GM19463 (cell line): ENCODE measurements around the gene GIPC3.

Source experiments
- ATAC-seq: cut with Tn5 transposase; IDR thresholded peaks from one replicate; pipeline ENCODE4 v1.9.1; 2021; ENCODE audit warnings: mild to moderate bottlenecking, moderate library complexity; ENCODE audit not compliant: unreplicated experiment

The GIPC3 gene

GRCh38 chr19:3585301-3586126 is at the start of gene GIPC3:
Gene GIPC3 (plus strand): TSS chr19:3585478. CDS start chr19:3585598, 120 bp downstream.
- no peak for ATAC-seq

GRCh38 chr19:3535563-3535965 is 49.7 kb upstream of the GIPC3 start:
- ATAC-seq, result no peak

- no peak for ATAC-seq
Observed at GRCh38 chr19:3535981-3536380, 49.3 kb upstream of the GIPC3 start.

DNA sequence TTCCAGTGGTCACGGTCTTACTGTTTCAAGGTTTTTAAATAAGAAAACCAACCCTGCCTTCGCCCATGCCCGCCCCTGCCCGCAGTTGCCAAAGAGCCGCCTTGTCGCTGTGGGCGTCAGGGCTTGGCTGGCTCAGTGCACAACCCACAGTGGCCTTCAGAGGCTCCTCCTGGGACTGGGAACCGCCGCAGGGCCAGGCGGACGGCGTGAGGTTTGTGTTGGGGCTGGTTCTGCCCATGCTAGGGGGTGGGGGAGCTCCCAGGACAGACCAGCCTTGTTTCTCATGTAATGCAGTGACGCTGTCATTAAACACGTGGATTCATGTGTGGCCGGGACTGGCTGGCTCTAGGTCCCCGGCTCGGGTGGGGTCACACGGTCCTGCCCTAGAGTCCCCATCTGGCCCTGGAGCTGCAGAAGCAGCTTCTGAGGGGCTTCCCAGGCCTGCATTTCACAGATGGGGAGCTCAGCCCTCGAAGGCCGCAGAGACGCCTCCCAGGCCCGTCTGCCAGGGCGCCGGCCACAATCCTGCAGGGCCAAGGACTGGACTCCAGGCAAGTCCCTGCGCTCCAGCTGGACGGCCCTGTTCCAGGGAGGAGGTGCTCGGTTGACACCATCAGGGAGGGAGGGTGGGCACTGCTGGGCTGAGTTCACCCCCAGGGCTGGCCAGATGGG is 48.7 kb upstream of the GIPC3 start:
- ATAC-seq, result no peak

DNA sequence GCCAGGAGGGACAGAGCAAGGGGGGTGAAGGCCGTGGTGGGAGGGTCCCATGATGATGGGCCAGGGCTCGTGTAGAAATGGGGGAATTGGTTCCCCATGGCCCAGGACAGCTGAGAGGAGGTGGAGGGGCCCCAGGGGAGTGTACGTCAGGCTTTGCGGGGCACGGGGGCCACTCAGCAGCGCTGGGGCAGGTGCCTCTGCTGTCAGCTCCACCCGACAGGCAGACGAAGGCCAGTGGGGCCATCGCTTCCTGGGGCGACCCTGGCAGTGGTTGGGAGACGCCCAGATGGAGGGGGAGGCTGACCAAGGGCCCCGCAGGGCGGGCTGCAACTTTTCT is 48.2 kb upstream of the GIPC3 start:
- no peak for ATAC-seq

DNA sequence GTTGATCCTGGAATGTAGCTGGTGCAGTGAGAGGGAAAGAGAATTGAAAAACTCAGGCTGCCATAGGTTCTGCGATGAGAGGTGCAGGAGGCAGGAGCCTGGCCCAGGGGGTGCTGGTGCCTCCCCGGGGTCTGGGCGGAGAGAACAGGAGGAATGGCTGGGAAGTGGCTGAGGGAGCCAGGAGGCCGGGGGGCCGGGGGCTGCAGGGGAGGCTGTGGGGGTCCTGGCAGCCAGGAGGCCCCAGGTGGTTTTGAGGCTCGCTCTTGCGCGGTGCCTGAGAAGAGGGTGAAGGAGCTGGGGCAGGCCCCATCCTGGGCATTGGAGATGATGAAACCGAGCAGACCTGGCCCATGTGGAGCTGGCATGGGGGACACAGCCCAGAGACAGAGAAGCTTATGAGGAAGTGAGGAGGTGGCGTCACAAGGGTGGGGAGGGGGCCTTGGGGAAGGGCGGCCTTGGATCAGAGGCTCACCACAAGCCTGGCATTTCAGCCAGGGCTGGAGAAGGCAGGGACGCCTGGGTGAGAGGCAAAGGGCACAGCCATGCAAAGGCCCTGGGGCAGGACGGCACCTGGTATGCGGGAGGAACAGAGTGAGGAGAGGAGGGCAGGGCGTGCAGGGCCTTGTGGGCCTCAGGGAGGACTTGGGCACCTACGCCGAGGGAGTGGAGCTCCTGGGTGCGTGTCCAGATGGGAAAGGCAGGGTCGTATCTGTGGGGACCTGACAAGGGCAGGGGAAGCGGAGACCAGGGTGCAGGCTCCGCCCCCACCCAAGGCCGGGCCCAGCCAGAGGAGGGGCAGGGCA is 47.6 kb upstream of the GIPC3 start:
- no peak for ATAC-seq

GRCh38 chr19:3538258-3538929 is 46.9 kb upstream of the GIPC3 start:
- ATAC-seq, result no peak

- no peak for ATAC-seq
Observed at GRCh38 chr19:3538965-3539755, 46.1 kb upstream of the GIPC3 start, which contains the start of gene TEKTIP1. Gene TEKTIP1 (plus strand): TSS chr19:3539174. CDS start chr19:3539178, 4 bp downstream.

DNA sequence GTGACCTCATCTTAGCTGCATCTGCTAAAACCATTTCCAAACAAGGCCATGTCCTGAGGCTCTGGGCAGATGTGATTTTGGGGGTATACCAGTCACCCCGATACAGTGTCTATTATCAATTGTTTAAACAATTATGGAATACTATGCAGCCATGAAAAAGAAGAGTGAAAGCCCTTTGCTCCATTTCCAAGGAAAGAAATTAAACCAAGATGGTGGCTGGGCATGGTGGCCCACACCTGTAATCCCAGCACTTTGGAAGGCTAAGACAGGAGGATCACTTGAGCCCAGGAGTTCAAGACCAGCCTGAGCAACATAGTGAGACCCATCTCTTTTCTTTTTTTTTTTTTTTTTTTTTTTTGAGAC is 45.5 kb upstream of the GIPC3 start:
- ATAC-seq, result no peak

DNA sequence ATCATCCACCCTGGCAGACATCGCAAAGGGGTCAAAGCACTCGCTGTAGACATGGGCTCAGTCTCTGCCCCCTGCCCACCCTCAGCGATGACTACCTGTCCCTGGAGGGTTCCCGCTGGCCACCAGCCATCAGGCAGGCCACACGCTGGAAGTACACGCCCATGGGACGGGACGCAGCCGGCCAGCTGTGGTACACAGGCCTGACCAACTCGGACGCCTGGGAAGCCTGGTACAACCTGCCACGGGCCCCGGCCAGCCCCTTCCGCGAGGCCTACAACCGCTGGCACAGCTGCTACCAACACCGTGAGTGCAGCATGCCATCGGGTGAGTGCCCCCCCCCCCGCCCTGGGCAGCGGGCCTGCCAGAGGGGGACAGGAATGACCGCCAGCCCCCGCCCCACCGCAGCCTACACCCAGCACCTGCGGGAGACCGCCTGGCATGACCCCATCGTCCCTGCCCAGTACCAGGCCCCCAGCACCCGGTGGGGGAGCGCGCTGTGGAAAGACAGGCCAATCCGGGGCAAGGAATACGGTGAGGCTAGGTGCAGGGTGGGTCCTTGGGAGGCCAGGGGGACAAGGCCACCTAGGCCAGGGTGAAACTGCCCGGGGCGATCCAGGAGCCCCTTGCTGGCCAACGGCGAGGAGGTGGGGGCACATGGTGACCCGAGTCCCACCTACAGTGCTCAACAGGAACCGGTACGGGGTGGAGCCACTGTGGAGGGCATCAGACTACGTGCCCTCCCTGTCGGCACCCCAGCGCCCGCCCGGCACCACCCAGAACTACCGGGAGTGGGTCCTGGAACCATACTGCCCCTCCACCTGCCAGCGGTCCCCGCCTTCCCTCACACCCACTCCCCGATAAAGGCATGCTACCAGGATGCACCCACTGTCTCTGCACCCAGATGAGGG is 41.9 kb upstream of the GIPC3 start:
- ATAC-seq, result no peak

DNA sequence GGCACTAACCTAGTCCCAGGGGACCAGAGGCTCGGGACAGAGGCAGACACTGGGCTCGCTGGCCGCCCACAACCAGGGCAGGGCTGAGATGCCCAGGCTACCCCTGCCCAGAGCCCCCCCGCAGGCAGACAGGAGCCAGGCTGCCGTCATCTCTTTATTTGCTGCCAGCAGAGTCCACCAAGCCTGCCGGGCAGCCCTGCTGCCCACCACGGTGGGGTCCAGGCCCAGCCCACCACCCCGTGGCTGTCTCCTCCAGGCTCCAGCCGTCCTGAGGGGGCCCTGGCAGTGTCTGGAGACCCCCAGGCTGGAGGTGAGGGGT is 41.3 kb upstream of the GIPC3 start:
- ATAC-seq, result no peak

DNA sequence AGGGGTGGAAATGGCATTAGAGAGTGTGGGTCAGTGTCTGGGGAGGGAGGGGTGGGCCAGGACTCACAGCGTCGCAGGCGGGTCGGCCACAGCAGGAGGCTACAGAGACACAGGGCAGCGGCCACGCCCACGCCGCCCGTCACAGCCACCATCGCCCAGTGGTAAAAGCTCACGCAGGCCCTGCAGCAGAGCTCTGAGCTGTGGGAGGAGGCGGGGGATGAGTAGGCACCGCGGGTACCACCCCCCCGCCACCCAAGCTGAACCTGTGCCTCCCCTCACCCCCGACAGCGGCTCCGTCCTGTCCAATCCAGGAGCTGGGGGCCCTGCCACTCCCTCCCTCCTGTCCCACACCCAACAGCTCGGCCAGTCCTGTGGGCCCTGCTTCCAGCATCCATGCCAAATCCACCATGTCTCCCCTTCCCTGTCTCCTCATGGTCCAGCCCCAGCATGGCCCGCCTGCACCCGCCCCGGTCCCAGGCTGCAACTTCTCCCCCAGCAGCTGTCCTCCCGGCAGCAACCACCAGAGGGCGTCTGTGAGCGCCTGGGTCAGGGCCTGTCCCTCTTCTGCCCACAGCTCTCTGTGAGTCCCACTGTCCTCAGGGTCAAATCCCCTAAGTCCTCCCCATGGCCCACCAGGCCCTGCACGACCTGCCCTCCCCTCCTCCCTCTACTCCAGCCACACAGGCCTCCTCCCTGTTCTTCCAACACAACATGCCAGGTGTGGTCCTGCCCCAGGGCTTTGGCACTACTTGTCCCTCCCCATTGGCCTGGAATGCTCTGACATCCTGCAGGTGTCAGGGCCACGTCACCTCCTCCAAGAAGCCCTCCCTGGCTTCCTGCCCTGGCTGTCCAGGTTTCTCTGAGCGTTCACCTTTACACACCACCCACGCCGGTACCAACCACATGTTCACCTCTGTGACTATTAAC is 40.3 kb upstream of the GIPC3 start:
- ATAC-seq, result no peak

DNA sequence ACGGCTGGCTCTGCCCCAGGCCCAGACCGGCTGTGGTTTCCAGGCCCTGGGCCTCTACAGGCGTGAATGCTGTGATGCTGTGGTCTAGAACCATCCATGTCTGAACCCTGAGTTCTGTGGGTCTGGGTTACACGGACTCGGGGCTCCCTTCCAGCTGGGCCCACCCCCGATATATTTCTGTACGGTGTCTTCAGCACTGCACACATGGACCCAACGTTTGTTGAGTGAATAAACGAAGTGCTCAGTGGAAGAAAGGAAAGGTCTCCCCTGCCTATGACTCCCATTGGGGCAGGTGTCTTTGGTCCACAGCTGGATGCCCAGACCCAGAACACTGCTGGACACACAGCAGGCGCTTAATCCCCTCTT is 39.6 kb upstream of the GIPC3 start:
- ATAC-seq, result no peak

DNA sequence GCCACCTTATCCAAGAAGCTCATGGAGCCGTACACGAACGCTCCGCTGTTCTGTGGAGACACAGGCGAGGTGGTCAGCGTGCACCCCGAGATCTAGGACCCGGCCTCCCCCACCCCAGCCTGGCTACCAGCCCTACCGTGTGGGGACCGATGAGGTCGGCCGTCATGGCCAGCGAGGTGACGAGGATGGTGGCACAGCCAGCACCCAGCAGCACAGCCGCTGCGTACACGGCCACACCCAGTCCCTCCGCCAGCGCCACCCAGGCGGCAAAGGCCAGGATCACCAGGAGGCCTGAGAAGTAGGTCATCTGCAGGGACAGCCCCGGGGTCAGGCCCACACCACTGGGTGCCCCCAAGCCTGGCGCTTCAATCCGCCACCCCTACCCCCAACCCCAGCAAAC is 39.2 kb upstream of the GIPC3 start:
- no peak for ATAC-seq

GRCh38 chr19:3547301-3547731 is 38.0 kb upstream of the GIPC3 start:
- no peak for ATAC-seq

- no peak for ATAC-seq
Observed at GRCh38 chr19:3547767-3548282, 37.5 kb upstream of the GIPC3 start.

GRCh38 chr19:3548606-3549005 is 36.7 kb upstream of the GIPC3 start:
- ATAC-seq, result no peak

DNA sequence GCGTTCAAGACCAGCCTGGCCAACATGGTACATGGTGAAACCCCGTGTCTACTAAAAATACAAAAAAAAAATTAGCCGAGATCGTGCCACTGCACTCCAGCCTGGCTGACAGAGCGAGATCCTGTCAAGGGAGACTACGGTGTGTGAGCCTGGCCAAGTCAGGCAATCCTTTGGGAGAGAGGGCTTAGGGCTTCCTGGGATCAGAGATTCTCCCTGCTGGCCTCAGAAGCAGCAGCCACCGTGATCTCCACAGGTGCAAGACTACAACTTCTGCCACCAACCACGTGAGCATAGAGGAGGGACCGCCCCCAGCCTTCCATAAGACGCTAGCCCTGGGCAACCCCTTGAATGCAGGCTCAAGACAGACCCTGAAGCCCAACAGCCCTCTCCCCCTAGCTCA is 35.5 kb upstream of the GIPC3 start:
- ATAC-seq, result no peak
